GM18861 (cell line): ENCODE results near the gene SSRP1.
"Not testable (repeated sequence)": the region's sequence is repeated elsewhere in the genome, so short reads cannot be mapped to it uniquely, and the experiment has no call there.

Experiments used
- ATAC-seq: cut with Tn5 transposase; IDR thresholded peaks from one replicate; pipeline ENCODE4 v1.9.1; 2021; ENCODE audit not compliant: unreplicated experiment

SSRP1 gene

GRCh38 chr11:57303280-57303989 lies 32.3 kb downstream of the SSRP1 start:
- no peak for ATAC-seq

GRCh38 chr11:57302489-57302888 lies 33.2 kb downstream of the SSRP1 start:
- no peak for ATAC-seq

GRCh38 chr11:57301711-57302423 lies 33.8 kb downstream of the SSRP1 start:
- no peak for ATAC-seq

- ATAC-seq: no peak
These were observed 34.9 kb downstream of the SSRP1 start for GRCh38 chr11:57300785-57301184.

- no peak for ATAC-seq
These were observed 36.4 kb downstream of the SSRP1 start for GRCh38 chr11:57299150-57299737.

GRCh38 chr11:57297221-57297620 lies 38.5 kb downstream of the SSRP1 start:
- ATAC-seq: no peak

GRCh38 chr11:57296205-57296604 lies 39.5 kb downstream of the SSRP1 start:
- ATAC-seq: not testable (repeated sequence)

- ATAC-seq: no peak
These were observed 41.2 kb downstream of the SSRP1 start for GRCh38 chr11:57294225-57295131.

- ATAC-seq: no peak
These were observed 45.4 kb downstream of the SSRP1 start for GRCh38 chr11:57290288-57290687.

GRCh38 chr11:57288771-57289579 lies 46.7 kb downstream of the SSRP1 start:
- no peak for ATAC-seq

GRCh38 chr11:57287884-57288283 lies 47.8 kb downstream of the SSRP1 start:
- ATAC-seq: no peak

GRCh38 chr11:57283231-57283990 lies 52.3 kb downstream of the SSRP1 start:
- no peak for ATAC-seq

GRCh38 chr11:57281546-57281945 lies 54.1 kb downstream of the SSRP1 start:
- ATAC-seq: not testable (repeated sequence)

GRCh38 chr11:57279116-57279515 lies 56.6 kb downstream of the SSRP1 start:
- no peak for ATAC-seq

- ATAC-seq: no peak
These were observed 57.0 kb downstream of the SSRP1 start for GRCh38 chr11:57278721-57279095.

GRCh38 chr11:57277845-57278720 lies 57.6 kb downstream of the SSRP1 start:
- ATAC-seq: no peak

GRCh38 chr11:57276971-57277675 lies 58.6 kb downstream of the SSRP1 start:
- no peak for ATAC-seq
